Activated CD4-positive, CD25-positive, alpha-beta regulatory T cell treated with anti-CD3 and anti-CD28 coated beads, Interleukin-2, amount 50 U/mL, for 72 hours (primary cell): ENCODE data around the gene C7orf25.
"Not testable (repeated sequence)": the region's sequence is repeated elsewhere in the genome, so short reads cannot be mapped to it uniquely, and the experiment has no call there.

Experiments used
- DNase-seq: peaks from one replicate; pipeline ENCODE4 v3.0.0; 2021

The C7orf25 gene

GRCh38 chr7:42928754-42929153, 16.9 kb upstream of the C7orf25 start:
- DNase-seq = no peak

- DNase-seq = no peak
Measured at GRCh38 chr7:42926204-42926603, 14.3 kb upstream of the C7orf25 start.

GRCh38 chr7:42925630-42926029, 13.8 kb upstream of the C7orf25 start:
- no peak for DNase-seq

DNA sequence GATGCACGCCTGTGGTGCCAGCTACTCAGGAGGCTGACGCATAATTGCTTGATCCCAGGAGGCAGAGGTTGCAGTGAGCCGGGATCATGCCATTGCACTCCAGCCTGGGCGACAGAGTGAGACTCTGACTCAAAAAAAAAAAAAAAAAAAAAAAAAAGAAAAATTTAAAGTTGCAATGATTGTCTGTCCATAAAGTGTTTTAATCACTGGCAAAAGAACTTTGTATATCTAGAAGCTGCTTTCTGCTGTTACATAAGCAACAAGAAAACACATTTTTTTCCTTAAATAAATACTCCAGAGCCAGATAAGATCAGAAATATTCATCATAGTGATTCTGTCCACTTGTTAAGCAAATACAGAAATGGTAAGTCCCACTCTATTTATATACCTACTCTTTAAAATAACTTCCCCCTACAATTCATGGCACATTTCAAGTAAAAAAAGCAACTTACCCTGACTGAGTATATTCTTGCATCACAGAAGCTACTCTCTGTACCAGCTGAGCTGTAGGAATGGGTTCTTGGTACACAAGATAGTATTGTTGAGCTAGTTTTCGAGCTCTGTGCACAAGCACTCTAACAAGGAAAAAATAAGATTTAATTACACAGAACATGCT, 12.5 kb upstream of the C7orf25 start:
- no peak for DNase-seq

GRCh38 chr7:42922017-42922753, 10.3 kb upstream of the C7orf25 start:
- DNase-seq = no peak

- no peak for DNase-seq
Measured at GRCh38 chr7:42915356-42915755, 3.5 kb upstream of the C7orf25 start.

GRCh38 chr7:42914421-42915045, 2.7 kb upstream of the C7orf25 start:
- DNase-seq = no peak

DNA sequence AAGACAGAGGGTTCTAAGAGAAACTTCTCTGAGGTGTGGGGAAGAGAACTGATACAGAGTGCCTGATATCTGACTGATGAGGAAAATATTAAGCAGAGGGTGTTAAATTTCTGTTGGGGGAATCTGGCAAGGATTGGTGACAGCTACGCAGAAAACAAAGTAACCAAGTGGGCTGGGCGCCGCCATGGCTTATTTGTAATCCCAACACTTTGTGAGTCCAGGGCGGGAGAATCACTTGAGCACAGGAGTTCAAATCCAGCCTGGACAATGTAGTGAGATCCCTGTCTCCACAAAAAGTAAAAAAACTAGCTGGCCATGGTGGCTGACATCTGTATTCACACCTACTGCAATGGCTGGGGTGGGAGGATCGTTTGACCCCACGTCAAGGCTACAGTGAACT, 2.1 kb upstream of the C7orf25 start:
- DNase-seq = no peak

GRCh38 chr7:42913591-42913990, 1.7 kb upstream of the C7orf25 start:
- no peak for DNase-seq

DNA sequence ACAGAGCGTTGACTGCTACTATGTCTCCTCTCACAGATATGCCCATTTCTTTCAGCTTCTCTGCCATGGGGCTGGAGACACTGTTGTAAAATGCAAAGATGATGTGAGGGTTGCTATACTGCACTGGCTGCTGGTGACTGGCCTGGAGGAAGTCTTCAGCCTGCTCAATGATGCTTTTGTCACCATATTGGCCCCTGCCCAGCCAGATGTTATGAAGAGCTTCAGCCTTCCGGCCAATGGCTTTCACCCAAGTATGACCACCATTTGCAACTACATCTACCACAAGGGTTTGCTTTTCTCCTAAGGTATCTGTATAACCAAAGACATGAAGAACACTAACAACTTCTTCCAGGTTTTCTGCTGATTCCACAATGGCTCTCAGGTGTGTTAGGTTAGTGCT, 1.6 kb downstream of the C7orf25 start:
- DNase-seq = no peak

DNA sequence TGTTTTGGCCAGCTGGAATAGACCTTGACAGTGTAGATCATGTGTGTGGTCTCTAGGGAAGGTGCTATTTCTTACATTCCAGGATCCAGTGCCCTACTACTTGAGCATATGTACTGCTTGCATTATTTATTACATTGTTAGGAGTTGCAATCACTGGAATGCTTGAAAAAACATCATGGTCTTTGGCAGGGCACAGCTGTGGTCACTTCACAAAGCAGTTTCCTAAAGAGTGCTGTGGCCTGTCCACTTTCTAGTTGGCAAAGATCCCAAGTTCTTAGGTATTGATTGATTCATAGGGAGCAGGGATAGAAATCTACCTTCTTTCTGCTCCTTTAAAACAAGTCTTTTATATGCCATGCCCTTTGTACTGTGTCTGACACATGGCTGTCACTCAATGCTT, 4.6 kb downstream of the C7orf25 start:
- DNase-seq = no peak

GRCh38 chr7:42906181-42906580, 5.7 kb downstream of the C7orf25 start:
- DNase-seq = no peak

DNA sequence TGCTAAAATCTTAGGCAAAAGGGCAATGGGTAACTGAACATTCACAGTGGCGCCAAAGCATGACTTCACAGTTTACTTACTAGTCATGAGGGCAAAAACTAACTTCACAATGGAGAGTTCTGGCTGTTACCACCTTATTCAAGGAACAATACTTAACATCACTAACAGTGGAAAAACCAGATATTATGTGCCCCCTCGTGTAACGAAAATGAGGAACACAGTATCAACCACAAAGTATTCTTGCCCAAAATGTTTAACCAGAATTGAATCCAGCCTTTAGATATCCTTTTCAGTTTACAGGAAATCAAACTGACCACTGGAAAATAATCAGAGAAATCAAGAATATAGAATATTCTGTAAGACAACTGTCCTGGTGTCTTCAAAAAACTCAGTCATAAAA, 9.5 kb downstream of the C7orf25 start:
- no peak for DNase-seq

DNA sequence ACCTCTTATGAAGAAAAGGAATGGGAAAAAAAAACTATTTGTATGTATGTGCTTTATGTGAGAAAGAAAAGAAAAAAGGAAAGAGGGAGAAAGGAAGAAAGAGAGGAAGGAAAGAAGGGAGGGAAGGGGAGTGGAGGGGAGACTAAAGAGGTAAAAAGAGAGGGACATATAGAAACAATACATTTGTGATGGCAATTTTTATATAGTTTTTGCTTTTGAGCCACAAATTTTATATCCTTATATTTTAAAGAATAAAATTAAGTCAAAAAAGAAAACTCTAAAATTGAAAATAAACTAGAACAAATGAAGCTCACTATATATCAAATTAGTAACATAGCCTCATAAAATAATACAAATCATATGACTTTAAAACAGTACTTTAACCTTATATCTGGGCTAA, 11.0 kb downstream of the C7orf25 start:
- no peak for DNase-seq

- no peak for DNase-seq
Measured at GRCh38 chr7:42893346-42894240, 18.3 kb downstream of the C7orf25 start.

DNA sequence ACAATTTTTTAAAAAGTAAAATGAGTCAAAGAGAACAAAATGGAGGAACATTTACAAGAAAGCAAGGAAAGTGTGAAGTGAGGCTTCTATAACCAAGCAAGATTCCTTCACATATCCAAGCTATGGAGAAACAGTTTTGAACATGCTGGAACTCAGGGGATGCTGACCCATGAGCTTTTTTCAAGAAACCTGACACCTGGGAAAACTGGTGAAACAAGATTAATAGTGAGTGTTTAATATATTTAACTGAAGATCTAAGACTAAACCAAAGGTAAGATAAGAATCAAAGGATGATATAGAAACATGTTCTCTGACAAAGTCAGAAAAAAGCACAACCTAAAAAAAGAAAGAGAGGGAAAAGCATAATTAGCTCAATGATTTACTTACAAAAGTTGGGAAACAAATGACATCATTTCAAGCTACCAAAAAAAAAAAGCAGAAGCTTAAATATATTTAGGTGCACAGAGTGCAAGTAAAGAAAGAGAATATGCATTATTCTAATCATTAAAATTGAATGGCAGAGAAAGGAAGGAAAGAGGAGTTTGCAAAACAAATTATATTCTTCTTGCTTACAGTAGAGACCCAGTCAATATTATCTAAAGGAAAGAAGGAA, 24.9 kb downstream of the C7orf25 start:
- no peak for DNase-seq

DNA sequence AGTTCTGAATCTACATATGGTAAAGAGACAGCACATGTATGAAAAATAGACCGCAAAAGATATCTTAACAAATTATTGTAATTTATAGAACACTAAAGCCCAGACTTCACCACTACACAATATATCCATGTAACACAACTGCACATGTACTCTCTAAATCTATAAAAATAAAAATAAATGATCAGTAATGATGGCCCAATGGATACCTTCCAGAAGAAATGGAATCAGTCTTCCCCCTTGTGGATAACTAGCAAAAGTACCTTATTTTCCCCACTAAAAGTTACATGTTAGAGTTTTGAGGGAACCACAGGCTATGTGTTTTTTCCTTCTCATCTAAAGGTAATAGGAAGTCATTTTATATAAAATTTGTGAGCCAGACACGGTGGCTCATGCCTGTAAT, 25.7 kb downstream of the C7orf25 start:
- DNase-seq = no peak

- DNase-seq = not testable (repeated sequence)
Measured at GRCh38 chr7:42885183-42885582, 26.7 kb downstream of the C7orf25 start.

DNA sequence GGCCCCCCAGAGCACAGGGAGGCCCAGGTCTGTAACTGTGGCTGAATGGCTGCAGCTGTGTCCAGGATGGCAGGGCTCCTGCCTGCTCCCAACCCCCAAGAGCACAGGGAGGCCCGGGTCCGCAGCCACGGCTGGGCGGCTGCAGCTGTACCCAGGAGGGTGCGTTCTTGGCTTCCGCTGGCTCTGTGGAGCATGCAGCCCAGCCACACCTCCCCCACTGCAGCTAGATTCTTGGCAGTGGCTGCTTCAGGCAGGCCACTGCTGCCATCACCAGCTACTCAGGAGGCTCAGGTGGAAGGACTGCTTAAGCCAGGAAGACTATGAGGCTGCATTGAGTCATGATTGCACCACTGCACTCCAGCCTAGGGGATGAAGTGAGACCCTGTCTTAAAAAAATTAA, 27.9 kb downstream of the C7orf25 start:
- DNase-seq = no peak

DNA sequence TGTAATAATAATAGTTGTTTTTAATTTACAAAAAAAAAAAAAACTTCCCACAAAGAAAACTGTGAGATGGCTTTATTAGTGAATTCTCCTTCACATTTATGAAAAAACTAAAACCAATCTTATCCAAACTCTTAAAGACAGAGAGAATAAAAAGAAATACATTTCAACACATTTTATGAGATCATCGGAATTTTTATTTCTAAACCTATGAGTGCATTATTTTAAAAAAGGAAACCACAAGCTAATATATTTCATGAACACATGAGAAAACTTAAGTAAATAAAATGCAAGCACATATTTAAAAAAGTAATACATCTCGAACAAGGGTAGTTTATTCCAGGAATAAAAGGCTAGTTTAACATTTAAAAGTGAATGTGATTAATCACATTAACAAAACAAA, 31.5 kb downstream of the C7orf25 start:
- no peak for DNase-seq

DNA sequence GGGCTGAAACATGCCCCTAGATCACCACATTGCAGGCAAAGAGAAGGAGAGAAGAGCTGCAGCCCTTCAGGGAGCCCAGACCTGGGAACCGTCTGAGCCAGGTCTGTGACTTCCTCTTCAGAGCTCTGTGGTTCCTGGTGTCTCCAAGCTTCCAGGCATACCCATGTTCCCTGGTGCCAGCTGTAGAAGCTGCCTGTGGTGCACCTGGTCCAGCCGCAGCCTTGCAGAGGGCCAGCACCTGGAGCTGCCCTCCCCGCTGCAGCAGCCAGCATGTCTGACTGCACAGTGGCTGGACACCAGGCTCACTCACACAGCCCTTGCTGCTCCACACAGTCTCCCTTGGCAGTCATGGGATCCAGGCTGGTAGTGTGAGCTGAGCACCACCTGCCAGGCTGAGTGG, 33.6 kb downstream of the C7orf25 start:
- no peak for DNase-seq

DNA sequence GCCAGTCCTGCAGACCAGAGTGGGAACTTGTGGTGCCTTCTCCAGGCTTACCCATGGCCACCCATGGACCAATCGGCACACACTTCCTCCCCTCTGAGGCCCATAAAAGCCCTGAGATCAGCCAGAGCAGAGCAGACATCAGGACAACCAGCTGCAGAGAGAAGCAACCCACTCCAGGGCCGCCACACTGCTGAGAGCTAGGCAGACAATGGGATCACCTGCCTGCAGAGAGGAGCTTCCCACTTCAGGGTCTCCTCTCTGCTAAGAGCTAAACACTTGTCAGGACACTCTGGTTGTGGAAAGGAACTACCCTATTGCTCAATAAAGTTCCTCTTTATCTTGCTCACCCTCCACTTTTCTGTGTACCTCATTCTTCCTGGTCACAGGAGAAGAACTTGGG, 34.0 kb downstream of the C7orf25 start:
- DNase-seq = no peak
